NOMO-1 treated with dmso at 0.1 percent for 144 hours (cell line): ENCODE measurements around the gene KCTD6.
A peak's percentile ranks its signal among the peaks of the same experiment; 100 is the strongest.

Source experiments
- DNase-seq: peaks from one replicate; lab custom pipeline; 2025; ENCODE audit not compliant: unreplicated experiment; lab: John Stamatoyannopoulos, UW

The KCTD6 gene

GRCh38 chr3:58491506-58492402, at the start of gene KCTD6:
Gene KCTD6 (plus strand): TSS chr3:58492096. CDS start chr3:58498756, 6,660 bp downstream.
- peak; percentile 90 for DNase-seq

GRCh38 chr3:58452176-58452575, 39.7 kb upstream of the KCTD6 start:
- no peak for DNase-seq

DNA sequence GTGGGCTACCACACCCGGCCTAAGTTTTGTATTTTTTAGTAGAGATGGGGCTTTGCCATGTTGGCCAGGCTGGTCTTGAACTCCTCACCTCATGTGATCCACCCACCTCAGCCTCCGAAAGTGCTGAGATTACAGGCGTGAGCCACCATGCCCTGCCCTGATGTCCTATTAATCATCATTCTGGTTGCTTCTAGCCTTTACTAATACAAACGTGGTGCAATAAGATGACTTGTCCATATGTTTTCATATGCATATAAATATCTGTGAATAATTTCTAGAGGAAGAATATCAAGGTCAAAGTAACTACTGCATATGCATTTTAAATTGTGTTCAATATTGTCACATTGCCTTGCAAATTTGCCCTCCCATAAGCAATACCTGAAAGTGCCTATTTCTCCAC, 32.7 kb upstream of the KCTD6 start:
- no peak for DNase-seq

DNA sequence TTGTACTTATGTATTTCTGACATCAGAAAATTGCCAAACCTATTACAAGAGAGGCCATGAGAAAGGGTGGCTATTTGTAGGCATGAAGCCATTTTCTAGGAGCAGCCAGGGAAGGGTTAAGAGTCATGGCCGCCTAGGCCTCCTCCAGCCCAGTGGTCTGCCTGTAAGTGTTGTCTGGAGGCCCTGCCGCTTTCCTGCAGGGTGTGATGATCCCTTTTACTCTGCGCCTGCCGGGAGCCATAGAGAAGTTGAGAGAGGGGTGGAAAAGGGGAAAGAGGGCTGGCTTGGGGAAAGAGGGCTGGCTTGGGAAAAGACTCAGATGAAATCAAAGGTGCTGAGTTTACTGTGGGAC, 29.1 kb upstream of the KCTD6 start:
- no peak for DNase-seq

DNA sequence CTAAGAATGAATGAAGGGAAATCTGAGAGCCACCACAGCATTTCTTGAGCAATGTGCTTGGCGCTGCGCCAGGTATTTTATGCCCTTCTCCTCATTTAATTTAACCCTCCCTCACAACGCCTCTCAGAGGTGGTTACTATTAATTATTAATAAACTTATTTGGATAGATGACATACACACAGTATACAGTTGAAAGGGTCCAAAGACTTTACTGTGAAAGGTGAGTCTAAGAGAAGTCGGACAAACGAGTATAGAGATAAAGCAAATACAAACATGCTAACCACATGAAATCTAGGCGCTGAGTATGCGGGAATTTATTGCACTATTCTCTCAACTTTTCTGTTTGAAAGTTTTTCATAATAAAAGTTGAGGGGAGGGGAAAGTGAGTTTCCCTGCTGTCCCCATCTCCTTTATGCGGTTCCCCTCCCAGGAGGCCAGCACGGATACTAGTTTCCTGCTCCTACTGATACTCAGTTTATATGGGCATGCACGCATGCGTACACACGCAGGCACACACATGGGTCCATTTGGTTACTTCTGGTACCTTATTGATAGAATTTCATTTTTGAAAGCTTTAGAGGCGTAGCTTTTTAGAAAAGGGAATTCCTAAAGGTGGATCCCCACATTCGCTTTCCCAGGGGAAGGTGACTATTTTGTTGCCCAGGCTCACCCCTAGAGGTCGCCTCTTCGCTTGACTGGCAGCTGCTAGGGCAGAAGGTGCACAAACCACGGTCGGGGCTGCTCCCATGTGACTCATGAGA, 28.5 kb upstream of the KCTD6 start:
- peak; percentile 73 for DNase-seq

DNA sequence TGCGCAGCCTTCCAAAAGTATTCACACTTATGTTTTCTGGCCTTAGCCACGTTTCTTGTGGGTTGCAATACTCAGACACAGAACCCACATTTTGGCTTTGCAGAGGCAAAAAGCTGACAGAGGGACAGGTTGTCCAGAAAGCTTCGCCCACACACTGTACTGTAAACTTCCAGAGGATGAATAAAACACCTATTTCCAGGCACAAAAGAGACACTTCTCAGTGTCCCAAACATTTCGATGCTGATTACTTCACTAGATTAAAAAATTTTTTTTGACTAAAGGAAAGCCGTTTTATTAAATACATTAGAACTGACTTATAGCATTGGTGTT, 28.0 kb upstream of the KCTD6 start:
- no peak for DNase-seq

DNA sequence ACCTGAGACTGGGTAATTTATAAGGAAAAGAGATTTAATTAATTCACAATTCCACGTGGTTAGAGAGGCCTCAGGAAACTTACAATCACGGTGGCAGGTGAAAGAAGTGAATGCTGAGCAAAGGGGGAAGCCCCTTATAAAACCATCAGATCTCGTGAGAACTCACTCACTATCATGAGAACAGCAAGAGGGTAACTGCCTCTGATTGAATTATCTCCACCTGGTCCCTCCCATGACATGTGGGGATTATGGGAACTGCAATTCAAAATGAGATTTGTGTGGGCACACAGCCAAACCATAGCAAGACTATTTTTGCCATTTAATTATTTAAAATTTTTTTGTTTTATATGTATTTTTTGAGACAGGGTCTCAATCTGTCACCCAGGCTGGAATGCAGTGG, 27.0 kb upstream of the KCTD6 start:
- DNase-seq, result no peak

DNA sequence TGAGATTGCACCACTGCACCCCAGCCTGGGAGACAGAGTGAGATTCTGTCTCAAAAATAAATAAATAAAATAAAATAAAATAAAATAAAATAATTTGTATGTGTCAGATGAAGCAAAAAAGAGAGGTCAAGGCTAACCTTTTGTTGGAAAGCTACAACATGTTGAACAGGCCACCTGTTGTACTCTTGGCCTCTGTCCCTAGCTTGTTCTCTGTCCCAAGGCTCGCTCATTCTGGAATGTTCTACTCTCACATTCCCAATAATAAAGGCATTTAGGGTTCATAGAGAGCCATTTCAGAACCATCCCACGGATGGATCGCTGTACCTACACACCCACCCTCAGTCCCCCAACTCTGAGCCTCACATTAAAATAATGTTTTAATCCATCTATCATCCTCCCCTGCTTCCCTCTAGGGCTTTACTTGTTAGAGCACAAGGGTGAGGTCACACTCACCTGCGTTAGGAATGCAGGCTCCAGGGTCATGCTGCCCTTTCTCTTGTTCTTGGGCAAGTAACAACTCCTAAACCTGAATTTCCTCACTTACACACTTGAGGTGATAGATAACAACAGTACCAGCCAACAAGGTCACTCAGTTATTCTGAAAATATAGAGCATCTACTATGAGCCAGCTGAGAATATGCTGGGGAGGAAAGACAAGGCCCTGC, 24.9 kb upstream of the KCTD6 start:
- DNase-seq, result no peak

DNA sequence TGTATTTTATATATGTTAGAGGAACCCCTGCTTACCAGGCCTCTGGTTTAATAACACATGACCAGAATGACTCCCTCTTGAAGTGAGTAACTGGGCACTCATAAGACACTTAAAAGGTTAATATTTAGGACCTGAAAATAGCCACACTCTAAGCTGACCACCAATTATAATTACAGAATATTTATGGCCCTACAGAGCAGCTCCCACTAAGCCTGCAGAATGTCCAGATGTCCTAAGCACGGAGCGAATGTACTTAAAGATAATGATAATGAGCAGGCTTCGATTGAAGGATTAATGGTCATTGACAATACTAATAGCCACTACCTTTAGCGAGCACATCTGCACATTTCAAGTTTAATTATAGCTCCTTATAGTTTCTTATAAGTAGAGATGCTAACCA, 22.8 kb upstream of the KCTD6 start:
- DNase-seq, result no peak

DNA sequence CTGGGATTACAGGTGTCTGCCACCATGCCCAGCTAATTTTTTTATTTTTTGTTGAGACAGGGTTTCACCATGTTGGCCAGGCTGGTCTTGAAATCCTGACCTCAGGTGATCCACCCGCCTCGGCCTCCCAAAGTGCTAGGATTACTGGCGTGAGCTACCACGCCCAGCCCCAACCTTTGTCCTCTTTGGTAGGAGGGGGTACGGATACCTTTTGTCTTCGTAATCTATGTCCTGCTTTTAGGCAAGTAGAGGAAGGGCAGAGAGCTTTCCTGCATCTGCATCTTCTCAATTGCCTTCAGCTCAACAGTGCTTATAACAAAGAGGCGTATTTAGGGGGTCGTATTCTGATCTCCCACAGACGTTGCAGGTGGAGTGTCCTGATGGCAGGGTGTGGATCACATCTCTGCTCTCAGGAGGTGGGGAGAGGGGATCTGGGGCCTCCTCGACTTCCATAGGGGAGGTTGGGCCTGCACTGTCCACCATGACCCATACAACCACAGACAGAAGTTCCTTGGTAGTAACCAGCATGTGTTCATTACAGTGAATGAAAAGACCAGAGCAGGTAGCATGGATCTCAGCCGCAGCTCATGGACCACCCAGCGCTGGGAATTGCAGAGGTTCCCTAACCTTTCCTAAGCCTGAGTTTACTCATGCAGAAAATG, 21.4 kb upstream of the KCTD6 start:
- no peak for DNase-seq

- peak; percentile 94 for DNase-seq
Observed at GRCh38 chr3:58471025-58471887, 20.6 kb upstream of the KCTD6 start.

- no peak for DNase-seq
Observed at GRCh38 chr3:58473275-58473674, 18.6 kb upstream of the KCTD6 start.

GRCh38 chr3:58474348-58474911, 17.5 kb upstream of the KCTD6 start:
- DNase-seq, result peak; percentile 73

- no peak for DNase-seq
Observed at GRCh38 chr3:58474967-58475578, 16.8 kb upstream of the KCTD6 start.

GRCh38 chr3:58478781-58479180, 13.1 kb upstream of the KCTD6 start:
- no peak for DNase-seq

DNA sequence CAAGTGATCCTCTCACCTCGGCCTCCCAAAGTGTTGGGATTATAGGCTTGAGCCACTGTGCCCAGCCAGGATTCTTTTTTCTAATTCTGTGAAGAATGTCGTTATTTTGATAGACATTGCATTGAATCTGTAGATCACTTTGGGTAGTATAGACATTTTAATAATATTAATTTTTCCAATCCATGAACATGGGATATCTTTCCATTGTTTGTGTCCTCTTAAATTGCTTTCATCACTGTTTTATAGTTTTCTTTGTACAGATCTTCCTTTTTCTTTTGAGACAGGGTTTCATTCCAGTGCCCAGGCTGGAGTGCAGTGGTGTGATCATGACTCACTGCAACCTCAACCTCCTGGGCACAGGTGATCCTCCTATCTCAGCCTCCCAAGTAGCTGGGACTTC, 11.6 kb upstream of the KCTD6 start:
- DNase-seq, result no peak

GRCh38 chr3:58482917-58483636, 8.8 kb upstream of the KCTD6 start:
- no peak for DNase-seq

GRCh38 chr3:58484045-58484721, 7.7 kb upstream of the KCTD6 start:
- peak; percentile 15 for DNase-seq

DNA sequence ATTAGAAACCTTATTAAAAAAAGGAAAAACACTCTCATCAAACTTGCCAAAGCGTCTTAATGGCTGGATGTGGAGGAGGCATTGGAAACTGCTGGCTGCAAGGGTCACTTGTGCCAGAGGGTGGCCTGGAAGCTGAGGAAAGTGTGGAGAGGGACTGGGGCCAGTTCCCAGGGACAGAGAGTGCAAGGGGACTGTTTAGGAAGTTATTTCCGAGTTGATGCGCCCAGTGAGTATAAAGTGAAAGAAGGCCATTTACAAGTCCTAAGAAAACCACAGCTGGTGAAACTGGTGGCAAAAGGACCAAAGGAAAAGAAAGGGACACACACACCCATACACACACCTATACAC, 7.2 kb upstream of the KCTD6 start:
- DNase-seq, result no peak
